Measurements from ENCODE around the gene SVEP1.

The SVEP1 gene

DNA sequence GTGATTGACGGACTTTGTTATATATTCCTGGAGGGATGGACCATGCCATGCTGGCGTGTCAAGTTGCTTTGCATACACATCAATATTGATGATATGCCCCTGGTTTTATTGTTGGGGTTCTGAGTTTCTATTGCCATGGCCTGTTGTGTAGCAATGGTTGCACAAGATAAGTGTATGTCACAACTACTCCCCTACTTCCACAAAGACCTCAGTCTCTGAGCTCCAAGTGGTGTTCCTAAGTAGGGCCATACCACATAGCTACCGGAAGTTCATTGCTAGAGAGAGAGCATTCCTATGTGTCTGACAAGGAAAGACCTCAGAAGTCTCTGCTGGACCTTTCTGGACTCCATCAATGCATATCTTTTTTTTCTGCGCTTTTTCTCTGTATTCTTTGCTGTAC, 261.6 kb downstream of the SVEP1 start:
- no peaks in the 10 kb centered on the region for H3K27me3 ChIP-seq (ENCODE audit: control insufficient read depth, insufficient read depth, low read length, poor library complexity, severe bottlenecking)
- H3K27ac ChIP-seq (ENCODE audit: insufficient read depth, low read depth, low read length, poor library complexity, severe bottlenecking), result no peak overlapping the region
- H3K9me3 ChIP-seq (ENCODE audit: control insufficient read depth, low read length), result no peaks in the 10 kb centered on the region
- WGBS, 2 experiments, result 97 to 98% methylated on average over 4 of the region's 4 CpGs
- H3K4me3 ChIP-seq (ENCODE audit: insufficient read depth, low read depth, low read length), result no peak overlapping the region
- H3K36me3 ChIP-seq (ENCODE audit: control insufficient read depth, insufficient read depth, low read length), result no peaks in the 10 kb centered on the region
- no peaks in the 10 kb centered on the region for H3K4me1 ChIP-seq (ENCODE audit: control insufficient read depth, insufficient read depth, low read length)

DNA sequence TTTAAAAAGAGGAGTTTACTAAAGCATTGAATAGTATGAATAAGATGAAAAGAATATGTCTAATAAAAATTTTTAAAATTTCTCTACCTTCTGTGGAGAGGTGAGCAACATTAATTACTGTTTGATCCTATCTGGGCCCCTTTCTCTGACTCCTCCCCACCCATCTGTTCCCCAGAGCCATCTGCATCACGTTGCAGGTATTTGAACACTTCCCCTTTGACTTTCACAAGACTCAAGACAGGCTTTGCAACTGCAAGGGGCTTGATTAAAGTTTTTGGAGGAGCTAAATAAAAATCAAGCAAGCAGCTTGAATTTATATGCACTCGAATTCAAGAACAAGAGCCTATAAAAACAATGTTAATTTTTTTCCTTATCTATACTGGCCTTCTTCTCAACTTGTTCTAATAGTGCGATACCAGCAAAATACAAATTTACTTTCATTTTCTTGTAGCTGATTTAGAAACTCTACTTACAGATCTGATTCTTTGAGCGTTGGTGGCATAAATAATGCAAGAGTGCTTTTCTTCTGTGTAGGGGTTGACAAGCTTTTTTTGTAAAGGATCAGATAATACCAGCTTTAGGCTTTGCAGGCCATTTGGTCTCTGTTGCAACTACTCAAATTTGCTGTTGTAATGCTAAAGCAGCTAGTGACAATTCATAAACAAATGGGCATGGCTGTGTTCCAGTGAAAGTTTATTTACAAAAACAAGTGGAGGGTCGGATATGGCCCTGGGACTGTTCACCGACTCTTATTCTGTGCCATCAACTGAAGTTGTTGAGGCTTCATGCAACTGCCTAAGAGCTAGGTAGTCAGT, 263.1 kb downstream of the SVEP1 start:
- no peaks in the 10 kb centered on the region for H3K27me3 ChIP-seq (ENCODE audit: control insufficient read depth, insufficient read depth, low read length, poor library complexity, severe bottlenecking)
- no peaks in the 10 kb centered on the region for H3K36me3 ChIP-seq (ENCODE audit: control insufficient read depth, insufficient read depth, low read length)
- no peak overlapping the region for H3K27ac ChIP-seq (ENCODE audit: insufficient read depth, low read depth, low read length, poor library complexity, severe bottlenecking)
- H3K9me3 ChIP-seq (ENCODE audit: control insufficient read depth, low read length), result no peaks in the 10 kb centered on the region
- H3K4me3 ChIP-seq (ENCODE audit: insufficient read depth, low read depth, low read length), result no peak overlapping the region
- 68 to 70% methylated on average over 6 of the region's 6 CpGs for WGBS, 2 experiments
- no peaks in the 10 kb centered on the region for H3K4me1 ChIP-seq (ENCODE audit: control insufficient read depth, insufficient read depth, low read length)

Data from ectodermal cell (in vitro differentiated cells).